H1 (cell line): ENCODE results near the gene RAD51D. TPM values are rescaled to one million over a fixed set of nuclear protein-coding genes. Genes with fewer than 3 reads are reported as not detected.

Source experiments
- CTCF ChIA-PET: fragments of 300-600 bp; sonication (Branson Sonifier 250); formaldehyde crosslinking; loops from one replicate; lab custom pipeline; 2021; ENCODE audit not compliant: partially characterized antibody; lab: Charles Lee
- POLR2A ChIA-PET: fragments of 300-600 bp; sonication (Branson Sonifier 250); formaldehyde crosslinking; loops from one replicate; lab custom pipeline; 2021; ENCODE audit warnings: inconsistent platforms; ENCODE audit not compliant: partially characterized antibody; lab: Charles Lee
- DNase-seq, 2 experiments: peaks; one replicate each; pipeline versions ENCODE4 v3.0.0 to v3.0.0-alpha.2; 2010 to 2022; ENCODE audit warnings: low spot score in 2 of 2, low read depth in 1 of 2, mixed read lengths in 1 of 2
- FAIRE-seq: peaks from 2 replicates; lab custom pipeline; 2011; peaks lifted over from hg19 to GRCh38; lab: Jason Lieb, UNC
- H2AFZ ChIP-seq: 2 replicates; pipeline ENCODE4 v1.8.1; 2012; ENCODE audit warnings: low read length, inconsistent platforms
- H2AK5ac ChIP-seq: 2 replicates; pipeline ENCODE4 v1.6.1; 2013; ENCODE audit warnings: low read depth, low read length
- H2BK120ac ChIP-seq: replicated peaks from 2 replicates; pipeline ENCODE3; 2013; ENCODE audit warnings: low read depth, low read length, inconsistent platforms
- H2BK12ac ChIP-seq: 2 replicates; pipeline ENCODE4 v1.6.1; 2013; ENCODE audit warnings: low read depth, low read length
- H2BK15ac ChIP-seq: 2 replicates; pipeline ENCODE4 v1.6.1; 2013; ENCODE audit warnings: low read length
- H2BK20ac ChIP-seq: 2 replicates; pipeline ENCODE4 v1.6.1; 2013; ENCODE audit warnings: low read length
- H2BK5ac ChIP-seq: 2 replicates; pipeline ENCODE4 v1.6.1; 2013; ENCODE audit warnings: low read depth, low read length
- H3K14ac ChIP-seq: 2 replicates; pipeline ENCODE4 v1.6.1; 2013; ENCODE audit warnings: inconsistent platforms; ENCODE audit not compliant: insufficient read length
- H3K18ac ChIP-seq: 2 replicates; pipeline ENCODE4 v1.6.1; 2013; ENCODE audit warnings: low read length; ENCODE audit errors: extremely low read depth
- H3K23ac ChIP-seq: 2 replicates; pipeline ENCODE4 v1.6.1; 2013; ENCODE audit warnings: inconsistent platforms; ENCODE audit not compliant: insufficient read length
- H3K23me2 ChIP-seq: 2 replicates; pipeline ENCODE4 v1.6.1; 2013; ENCODE audit warnings: low read depth, low read length
- H3K27ac ChIP-seq: 2 replicates; pipeline ENCODE4 v1.6.1; 2011; ENCODE audit warnings: low read depth, low read length, inconsistent platforms
- H3K27me3 ChIP-seq, 4 experiments: replicated peaks in 1 of 4; 1 replicate in 1 of 4; 2 replicates in 3 of 4; pipeline versions ENCODE4 v1.6.1 to v1.8.1; 2011 to 2013; ENCODE audit warnings: low read length in 3 of 4, mild to moderate bottlenecking in 3 of 4, inconsistent platforms in 2 of 4, mixed read lengths in 2 of 4, moderate library complexity in 1 of 4; ENCODE audit not compliant: control insufficient read depth in 3 of 4, insufficient read depth in 3 of 4; ENCODE audit errors: extremely low read depth in 1 of 4
- H3K36me3 ChIP-seq, 4 experiments: 2 replicates each; pipeline versions ENCODE4 v1.6.1 to v1.8.1; 2011 to 2013; ENCODE audit warnings: mild to moderate bottlenecking in 4 of 4, low read length in 3 of 4, moderate library complexity in 2 of 4, control low read depth in 1 of 4, inconsistent platforms in 1 of 4; ENCODE audit not compliant: insufficient read depth in 4 of 4, control insufficient read depth in 2 of 4
- H3K4ac ChIP-seq: replicated peaks from 2 replicates; pipeline ENCODE3; 2013; ENCODE audit warnings: low read length, low read depth, mixed read lengths, inconsistent platforms; ENCODE audit not compliant: insufficient read length
- H3K4me1 ChIP-seq, 4 experiments: replicated peaks in 1 of 4; 1 replicate in 1 of 4; 2 replicates in 3 of 4; pipeline versions ENCODE4 v1.6.1 to v1.8.1; 2011 to 2013; ENCODE audit warnings: low read length in 3 of 4, inconsistent platforms in 2 of 4, mixed read lengths in 1 of 4; ENCODE audit not compliant: insufficient read depth in 4 of 4, control insufficient read depth in 3 of 4
- H3K4me2 ChIP-seq, 2 experiments: 2 replicates each; pipeline versions ENCODE4 v1.6.1 to v1.8.1; 2011 to 2013; ENCODE audit warnings: low read depth in 2 of 2, low read length in 2 of 2, control low read depth in 1 of 2, inconsistent platforms in 1 of 2, mild to moderate bottlenecking in 1 of 2; ENCODE audit not compliant: insufficient read depth in 1 of 2
- H3K4me3 ChIP-seq, 4 experiments: fragments of 200-600, 300-600 bp in 1 of 4; sonication (generic), shearing (Covaris generic), sonication (Bioruptor Twin) in 1 of 4; 2 replicates each; pipeline versions ENCODE4 v1.5.1 to v1.8.1; 2011 to 2016; ENCODE audit warnings: low read length in 4 of 4, low read depth in 3 of 4, control low read depth in 2 of 4, inconsistent platforms in 2 of 4, mild to moderate bottlenecking in 2 of 4, mixed read lengths in 1 of 4, moderate library complexity in 1 of 4; ENCODE audit not compliant: insufficient read depth in 2 of 4; ENCODE audit errors: extremely low read depth in 1 of 4
- H3K56ac ChIP-seq: replicated peaks from 2 replicates; pipeline ENCODE3; 2013; ENCODE audit warnings: low read depth, mild to moderate bottlenecking, mixed read lengths, low read length, inconsistent platforms; ENCODE audit not compliant: insufficient read length
- H3K79me1 ChIP-seq: 2 replicates; pipeline ENCODE4 v1.6.1; 2013; ENCODE audit warnings: low read depth, low read length, control low read depth
- H3K79me2 ChIP-seq, 2 experiments: 2 replicates each; pipeline versions ENCODE4 v1.6.1 to v1.8.1; 2012 to 2013; ENCODE audit warnings: low read length in 2 of 2, mild to moderate bottlenecking in 2 of 2, inconsistent platforms in 1 of 2; ENCODE audit not compliant: insufficient read depth in 2 of 2, control insufficient read depth in 1 of 2
- H3K9ac ChIP-seq, 4 experiments: replicated peaks in 1 of 4; 1 replicate in 1 of 4; 2 replicates in 3 of 4; pipeline versions ENCODE4 v1.6.1 to v1.8.1; 2011 to 2013; ENCODE audit warnings: low read depth in 3 of 4, low read length in 3 of 4, control low read depth in 2 of 4, mild to moderate bottlenecking in 2 of 4, moderate library complexity in 2 of 4, inconsistent platforms in 1 of 4; ENCODE audit errors: extremely low read depth in 1 of 4
- H3K9me3 ChIP-seq, 2 experiments: 2 replicates each; pipeline versions ENCODE4 v1.6.1 to v1.8.1; 2012 to 2013; ENCODE audit warnings: mild to moderate bottlenecking in 2 of 2, moderate library complexity in 2 of 2, control low read depth in 1 of 2, inconsistent platforms in 1 of 2, low read depth in 1 of 2, low read length in 1 of 2, mixed read lengths in 1 of 2; ENCODE audit not compliant: insufficient read depth in 2 of 2
- H4K20me1 ChIP-seq, 2 experiments: replicated peaks in 1 of 2; 2 replicates each; pipeline versions ENCODE3 to v1.8.1; 2011 to 2013; ENCODE audit warnings: inconsistent platforms in 2 of 2, low read length in 2 of 2, mild to moderate bottlenecking in 1 of 2; ENCODE audit not compliant: insufficient read depth in 2 of 2, control insufficient read depth in 1 of 2
- H4K5ac ChIP-seq: 2 replicates; pipeline ENCODE4 v1.6.1; 2013; ENCODE audit warnings: low read length, low read depth, mixed read lengths, inconsistent platforms; ENCODE audit not compliant: insufficient read length
- H4K8ac ChIP-seq: 2 replicates; pipeline ENCODE4 v1.8.0; 2013; ENCODE audit warnings: mild to moderate bottlenecking, moderate library complexity, low read length, inconsistent platforms; ENCODE audit not compliant: insufficient read depth; ENCODE audit errors: extremely low read depth
- H4K91ac ChIP-seq: replicated peaks from 2 replicates; pipeline ENCODE3; 2013; ENCODE audit warnings: low read length, mixed read lengths, inconsistent platforms; ENCODE audit not compliant: insufficient read length
- ASH2L ChIP-seq: fragments of 200-600, 300-600 bp; sonication (generic); IDR thresholded peaks from one replicate; pipeline ENCODE4 v1.7.1; 2017; ENCODE audit warnings: low read length
- CBX8 ChIP-seq: fragments of 300-800, 300-1000 bp; sonication (generic); IDR thresholded peaks from 2 replicates; pipeline ENCODE4 v1.7.1; 2016; ENCODE audit warnings: low read depth, low read length, borderline replicate concordance
- CHD1 ChIP-seq: IDR thresholded peaks from 2 replicates; pipeline ENCODE4 v1.6.1; 2012; ENCODE audit warnings: low read depth, low read length, improper control_type of control experiment
- EP300 ChIP-seq, 2 experiments: IDR thresholded peaks; 1 replicate in 1 of 2; 2 replicates in 1 of 2; pipeline ENCODE4 v1.6.1; 2011 to 2012; ENCODE audit warnings: low read depth in 2 of 2, low read length in 2 of 2, mild to moderate bottlenecking in 2 of 2, borderline replicate concordance in 1 of 2, inconsistent platforms in 1 of 2, moderate library complexity in 1 of 2
- MAFK ChIP-seq: IDR thresholded peaks from 2 replicates; pipeline ENCODE4 v1.6.1; 2012; ENCODE audit warnings: low read depth, mild to moderate bottlenecking, improper control_type of control experiment, low read length
- SP2 ChIP-seq: IDR thresholded peaks from 2 replicates; pipeline ENCODE4 v1.6.1; 2012; ENCODE audit warnings: mild to moderate bottlenecking, low read length, inconsistent platforms
- SP4 ChIP-seq: IDR thresholded peaks from 2 replicates; pipeline ENCODE4 v1.6.1; 2012; ENCODE audit warnings: low read length, inconsistent platforms
- TAF7 ChIP-seq: optimal IDR thresholded peaks from 2 replicates; pipeline ENCODE3; 2011; ENCODE audit warnings: low read depth, mild to moderate bottlenecking, inconsistent platforms, low read length, moderate library complexity, borderline replicate concordance
- TCF12 ChIP-seq: IDR thresholded peaks from 2 replicates; pipeline ENCODE4 v1.6.1; 2011; ENCODE audit warnings: low read depth, mild to moderate bottlenecking, low read length
- ZNF274 ChIP-seq: IDR thresholded peaks from 2 replicates; pipeline ENCODE4 v1.7.0; 2012; ENCODE audit warnings: low read length, borderline replicate concordance; ENCODE audit errors: extremely low read depth
- WGBS, 2 experiments: shearing (Covaris generic) in 1 of 2; methylation state at CpG; one replicate each; pipeline versions ENCODE4 v1.1.6 to v1.1.7; 2013 to 2015; ENCODE audit warnings: low lambda C conversion rate in 2 of 2, mixed read lengths in 2 of 2, inconsistent platforms in 1 of 2, low coverage in 1 of 2, missing lambda C conversion rate in 1 of 2; ENCODE audit not compliant: insufficient replicate concordance in 2 of 2, insufficient coverage in 1 of 2, insufficient read length in 1 of 2; ENCODE audit errors: extremely low coverage in 1 of 2, missing lambda C conversion rate in 1 of 2; 5-methylcytosine and 5-hydroxymethylcytosine counted together
- polyA plus RNA-seq, 7 experiments: library from polyadenylated mRNA; depleted of rRNA in 3 of 7; stranded (reverse) in 5 of 7; unstranded in 2 of 7; fragments of >200 nt in 5 of 7; fragments of 200-250 nt in 2 of 7; gene quantifications; 1 replicate in 5 of 7; 2 replicates in 1 of 7; 4 replicates in 1 of 7; pipeline versions ENCODE4 v1.2.1 to v1.2.3, GENCODE V29; 2011 to 2013; ENCODE audit warnings: missing spikeins in 2 of 7, mixed read lengths in 2 of 7
- total RNA-seq: library from RNA; stranded (reverse); fragmentation: NEBNext Ultra II Directional; extraction: Animal tissue kit (Norgen Biotek cat#: 25700); gene quantifications from 2 replicates; pipeline ENCODE4 v1.2.1, GENCODE V29; 2021
- TF ChIP-seq, protein P1 (sequence below): IDR thresholded peaks from 2 replicates; pipeline ENCODE4 v1.6.1; 2012; ENCODE audit warnings: low read length, inconsistent platforms

Gene RAD51D
- total and polyA plus RNA-seq, 2 of the 8 experiments (the other 6 are each of a cell fraction or from before 2014, with no cell fraction given) = 10.2 to 12.9 TPM

DNA sequence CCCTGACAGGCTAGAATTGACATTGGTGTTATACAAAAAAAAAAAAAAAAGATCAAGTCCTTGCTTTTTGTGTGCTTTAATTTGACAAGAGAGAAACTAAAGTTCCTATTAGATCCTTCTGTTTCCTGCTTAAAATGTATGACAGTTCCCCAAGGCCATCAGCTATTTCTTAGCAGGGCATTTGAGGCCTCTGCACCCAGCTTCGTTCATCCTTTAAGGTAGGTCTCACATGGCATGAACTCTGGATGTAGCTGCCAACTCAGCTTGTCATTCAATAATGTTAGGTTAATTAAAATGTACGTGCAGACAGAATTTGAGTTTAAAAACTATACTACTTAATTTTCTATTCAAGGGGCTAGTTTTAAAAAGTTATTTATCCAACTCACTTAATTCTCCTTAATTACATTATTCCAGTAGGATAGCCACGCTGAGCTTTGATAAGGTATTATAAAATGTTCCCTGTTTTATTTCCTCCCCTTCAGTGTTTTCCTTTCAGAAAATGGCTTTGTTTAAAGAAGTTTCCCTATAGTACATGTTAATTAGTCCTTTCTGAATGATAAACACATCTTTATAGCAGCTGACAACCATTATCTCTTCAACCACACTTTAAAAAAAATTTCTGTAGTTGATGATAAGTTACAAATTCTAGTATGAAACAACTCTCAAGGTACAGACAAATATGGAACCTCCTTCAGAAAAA is 55.0 kb downstream of the RAD51D start:
- Histone ChIP-seq H3K9ac (no peak overlapping the region), H3K27ac (no peak overlapping the region)
- no peak for FAIRE-seq
- TF ChIP-seq MAFK (no peak), ZNF274 (no peak), CBX8 (no peak), SP4 (no peak), EP300 (IDR thresholded peaks at IDR 0.05; ENCODE audit: borderline replicate concordance in 1 of 2, low read depth in 2 of 2, low read length in 2 of 2) (no peak), SP2 (no peak), TCF12 (no peak), TAF7 (no peak), ASH2L (no peak), CHD1 (no peak)
- TF ChIP-seq, protein P1, sequence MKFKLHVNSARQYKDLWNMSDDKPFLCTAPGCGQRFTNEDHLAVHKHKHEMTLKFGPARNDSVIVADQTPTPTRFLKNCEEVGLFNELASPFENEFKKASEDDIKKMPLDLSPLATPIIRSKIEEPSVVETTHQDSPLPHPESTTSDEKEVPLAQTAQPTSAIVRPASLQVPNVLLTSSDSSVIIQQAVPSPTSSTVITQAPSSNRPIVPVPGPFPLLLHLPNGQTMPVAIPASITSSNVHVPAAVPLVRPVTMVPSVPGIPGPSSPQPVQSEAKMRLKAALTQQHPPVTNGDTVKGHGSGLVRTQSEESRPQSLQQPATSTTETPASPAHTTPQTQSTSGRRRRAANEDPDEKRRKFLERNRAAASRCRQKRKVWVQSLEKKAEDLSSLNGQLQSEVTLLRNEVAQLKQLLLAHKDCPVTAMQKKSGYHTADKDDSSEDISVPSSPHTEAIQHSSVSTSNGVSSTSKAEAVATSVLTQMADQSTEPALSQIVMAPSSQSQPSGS = no peak

More for the DNA sequence above, 55.0 kb downstream of the RAD51D start:
- no peaks in the 10 kb centered on the region for H3K36me3 ChIP-seq
- H3K4me2 ChIP-seq = peak overlapping the region; percentile 50 to 54; a peak in 2 of 4 replicates
- no peak for DNase-seq
- no peaks in the 10 kb centered on the region for H3K27me3 ChIP-seq
- no peak overlapping the region for H3K4ac ChIP-seq
- no peak overlapping the region for H3K23ac ChIP-seq
- no peaks in the 10 kb centered on the region for H4K20me1 ChIP-seq
- no peak overlapping the region for H3K18ac ChIP-seq
- no peaks in the 10 kb centered on the region for H3K23me2 ChIP-seq
- H2BK120ac ChIP-seq = no peak overlapping the region
- CTCF ChIA-PET = interaction anchor here (0.7 to 4.5 kb wide), 4 partner anchors 8 to 66 kb away, joined by 3 to 17 read pairs (median 4); no protein-coding TSS in a partner anchor
- H2AK5ac ChIP-seq = no peak overlapping the region
- no peak overlapping the region for H4K5ac ChIP-seq
- H2AFZ ChIP-seq = no peak overlapping the region
- peak overlapping the region in 1 of 4 experiments; percentile 41; a peak in 1 of 8 replicates for H3K4me3 ChIP-seq
- H2BK5ac ChIP-seq = no peak overlapping the region; the same call in 1 of the 2 replicates
- H3K79me2 ChIP-seq = no peaks in the 10 kb centered on the region
- peaks cover 0 to 11% (median 5%) of the 10 kb centered on the region in 4 experiments; a peak in 5 of 7 replicates for H3K4me1 ChIP-seq
- H3K79me1 ChIP-seq = no peaks in the 10 kb centered on the region; the same call in 1 of the 2 replicates
- no peak overlapping the region for H3K56ac ChIP-seq
- no peak overlapping the region for H2BK15ac ChIP-seq
- H4K8ac ChIP-seq = no peak overlapping the region
- no peak overlapping the region for H2BK20ac ChIP-seq
- 79% methylated on average over 3 of the region's 3 CpGs; no CpG with 5 or more reads in 1 of the 2 experiments for WGBS, 2 experiments
- POLR2A ChIA-PET = interaction anchor here (0.6 to 2.1 kb wide), 9 partner anchors 10 to 85 kb away, joined by 3 to 9 read pairs (median 7); no protein-coding TSS in a partner anchor
- H2BK12ac ChIP-seq = peak overlapping the region; percentile 71; the same call in 1 of the 2 replicates
- no peak overlapping the region for H3K14ac ChIP-seq
- H3K9me3 ChIP-seq = no peaks in the 10 kb centered on the region
- no peak overlapping the region for H4K91ac ChIP-seq
